HUES6 (cell line): ENCODE measurements around the gene B4GALNT4.
"Not testable (repeated sequence)": the region's sequence is repeated elsewhere in the genome, so short reads cannot be mapped to it uniquely, and the experiment has no call there.

Source experiments
- H3K27ac ChIP-seq: 2 replicates; pipeline ENCODE4 v1.7.0; 2013; ENCODE audit warnings: low read depth, mild to moderate bottlenecking, low read length, inconsistent platforms
- H3K27me3 ChIP-seq: 2 replicates; pipeline ENCODE4 v1.6.1; 2013; ENCODE audit warnings: low read length; ENCODE audit not compliant: control insufficient read depth, insufficient read depth
- H3K36me3 ChIP-seq: 2 replicates; pipeline ENCODE4 v1.6.1; 2013; ENCODE audit warnings: low read length; ENCODE audit not compliant: control insufficient read depth, insufficient read depth
- H3K4me1 ChIP-seq: 2 replicates; pipeline ENCODE4 v1.6.1; 2013; ENCODE audit warnings: low read length; ENCODE audit not compliant: control insufficient read depth, insufficient read depth
- H3K4me3 ChIP-seq: 2 replicates; pipeline ENCODE4 v1.5.1; 2013; ENCODE audit warnings: low read depth, low read length
- H3K9ac ChIP-seq: one replicate; pipeline ENCODE4 v1.6.1; 2013; ENCODE audit warnings: mild to moderate bottlenecking, low read length
- H3K9me3 ChIP-seq: 2 replicates; pipeline ENCODE4 v1.6.1; 2013; ENCODE audit warnings: low read depth, low read length; ENCODE audit not compliant: control insufficient read depth, insufficient read depth

Gene B4GALNT4

GRCh38 chr11:389369-389768, 20.1 kb downstream of the B4GALNT4 start:
- H3K4me3 ChIP-seq, H3K27me3 ChIP-seq, H3K36me3 ChIP-seq, H3K27ac ChIP-seq, H3K9ac ChIP-seq: not testable (repeated sequence)
- peaks cover 13% of the 10 kb centered on the region; the same call in 1 of the 2 replicates for H3K9me3 ChIP-seq
- H3K4me1 ChIP-seq, result peaks cover 13% of the 10 kb centered on the region

DNA sequence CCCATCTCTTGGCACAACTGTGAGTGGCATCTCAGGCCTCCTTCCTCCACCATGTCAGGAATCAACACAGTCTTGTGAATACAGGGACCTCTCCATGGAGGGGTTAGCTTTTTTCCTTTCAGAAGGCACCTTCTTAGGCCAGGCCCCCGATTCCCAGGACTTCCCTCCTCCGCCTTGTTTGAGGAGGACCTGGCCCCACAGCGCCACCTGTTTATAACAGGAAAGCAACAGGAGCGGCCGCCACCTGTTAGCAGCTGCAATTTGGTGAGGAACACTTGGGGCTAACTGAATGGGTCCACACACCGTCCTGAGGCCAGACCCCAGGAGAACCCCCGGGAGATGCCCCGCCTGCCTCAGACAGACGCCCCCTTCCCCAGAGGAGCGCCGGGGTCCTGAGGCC, 20.9 kb downstream of the B4GALNT4 start:
- Histone ChIP-seq H3K9me3 (peaks cover 13% of the 10 kb centered on the region; the same call in 1 of the 2 replicates), H3K4me1 (peaks cover 21% of the 10 kb centered on the region), H3K27ac (no peak overlapping the region), H3K27me3 (peaks cover 5% of the 10 kb centered on the region; the same call in 1 of the 2 replicates), H3K4me3 (no peak overlapping the region), H3K9ac (no peak overlapping the region), H3K36me3 (no peaks in the 10 kb centered on the region)

DNA sequence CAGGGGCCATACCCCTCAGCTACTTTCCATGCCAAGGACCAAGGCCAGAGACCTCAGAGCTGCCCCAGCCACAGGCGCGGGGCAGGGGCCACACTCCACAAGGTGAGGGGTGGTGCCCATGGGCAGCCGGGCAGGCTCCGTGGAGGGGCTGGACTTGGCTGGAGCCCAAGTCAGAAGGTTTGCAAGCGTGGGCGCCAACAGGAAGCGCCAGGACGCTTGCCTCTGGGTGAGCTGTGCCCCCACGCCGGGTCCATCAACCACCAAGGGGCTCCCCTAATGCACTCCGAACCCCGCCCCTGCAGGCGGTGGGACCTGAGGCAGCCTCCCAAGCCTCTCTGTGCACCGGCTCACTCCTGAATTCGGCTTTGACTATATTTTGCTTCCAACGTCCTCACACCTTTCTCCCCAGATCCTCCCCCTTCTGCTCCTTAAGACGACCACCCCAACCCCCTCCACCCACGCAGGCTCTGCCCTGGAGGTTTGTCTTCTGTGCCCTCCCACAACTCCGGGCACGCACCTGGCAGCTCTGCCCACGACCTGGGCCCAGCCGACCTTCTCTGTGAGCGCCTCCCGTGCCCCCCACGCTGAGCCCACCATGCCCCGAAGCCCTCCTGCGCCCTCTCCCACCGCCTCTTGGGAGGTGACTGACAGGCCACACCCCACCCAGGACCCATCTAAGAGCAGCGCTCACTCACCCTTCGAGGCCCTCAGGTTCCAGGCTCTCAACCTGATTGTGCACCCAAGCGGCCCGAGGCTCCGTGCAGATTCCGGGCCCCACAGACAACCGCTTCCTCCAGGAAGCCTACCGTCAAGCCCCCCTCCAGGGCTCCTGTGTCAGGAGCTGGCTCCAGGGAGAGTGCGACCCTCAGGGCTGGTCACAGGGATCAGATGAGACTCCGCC, 22.1 kb downstream of the B4GALNT4 start:
- Histone ChIP-seq H3K4me1 (peaks cover 23% of the 10 kb centered on the region), H3K36me3 (no peaks in the 10 kb centered on the region), H3K4me3 (no peak overlapping the region), H3K27ac (no peak overlapping the region), H3K9ac (no peak overlapping the region), H3K27me3 (peaks cover 5% of the 10 kb centered on the region; the same call in 1 of the 2 replicates), H3K9me3 (peaks cover 5% of the 10 kb centered on the region; the same call in 1 of the 2 replicates)

DNA sequence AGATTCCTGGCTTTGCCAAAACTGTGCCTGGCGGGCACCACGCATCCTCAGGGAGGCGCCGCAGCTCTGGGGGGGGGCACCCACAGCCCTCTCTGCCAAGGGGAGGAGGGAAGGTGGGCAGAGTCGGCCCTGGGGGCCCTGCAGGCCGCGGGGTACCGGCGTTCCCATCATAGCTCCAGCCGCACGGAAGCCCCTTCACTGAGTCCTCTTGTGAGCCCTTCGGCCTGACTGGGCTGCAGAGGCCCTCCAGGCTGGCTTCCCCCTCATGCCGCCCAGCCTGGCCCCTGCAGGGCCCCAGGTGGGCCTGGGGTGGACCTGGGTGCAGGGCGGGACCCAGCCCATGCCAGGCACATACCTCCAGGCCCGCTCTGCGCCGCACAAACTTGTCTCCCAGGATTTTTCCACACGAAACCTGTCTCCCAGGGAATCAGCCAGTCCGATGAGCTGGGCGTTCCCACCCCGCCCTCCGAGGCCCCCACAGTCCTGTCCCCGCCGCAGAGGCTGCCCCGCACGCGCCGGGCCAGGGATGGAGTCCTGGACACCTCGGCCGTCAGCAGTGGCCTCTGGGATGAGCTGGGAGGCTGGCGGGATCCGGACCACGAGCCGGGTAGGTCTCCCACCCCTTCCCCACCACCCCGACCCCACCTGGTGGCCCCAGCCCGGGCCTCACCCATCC, 22.9 kb downstream of the B4GALNT4 start:
- Histone ChIP-seq H3K36me3 (peaks cover 2% of the 10 kb centered on the region; the same call in 1 of the 2 replicates), H3K27me3 (peaks cover 5% of the 10 kb centered on the region; the same call in 1 of the 2 replicates), H3K4me1 (peaks cover 23% of the 10 kb centered on the region), H3K27ac (no peak overlapping the region), H3K4me3 (no peak overlapping the region), H3K9ac (no peak overlapping the region), H3K9me3 (no peaks in the 10 kb centered on the region)

GRCh38 chr11:393219-394033, 24.1 kb downstream of the B4GALNT4 start:
- H3K9ac ChIP-seq, result no peak overlapping the region
- H3K36me3 ChIP-seq, result peaks cover 11% of the 10 kb centered on the region
- no peaks in the 10 kb centered on the region for H3K27me3 ChIP-seq
- peak overlapping the region; percentile 29; the same call in 1 of the 2 replicates for H3K27ac ChIP-seq
- peaks cover 23% of the 10 kb centered on the region for H3K4me1 ChIP-seq
- no peaks in the 10 kb centered on the region for H3K9me3 ChIP-seq
- peak overlapping the region; percentile 72 for H3K4me3 ChIP-seq

GRCh38 chr11:394034-394857, 24.9 kb downstream of the B4GALNT4 start, which contains the start of gene PKP3:
Gene PKP3, plus strand, starts transcription at chr11:394209. Its CDS starts 84 bp downstream, at chr11:394293.
- peaks cover 23% of the 10 kb centered on the region for H3K4me1 ChIP-seq
- no peaks in the 10 kb centered on the region for H3K27me3 ChIP-seq
- H3K27ac ChIP-seq, result peak within 1 kb of the TSS; percentile 29; the same call in 1 of the 2 replicates
- peak within 1 kb of the TSS; percentile 75 for H3K9ac ChIP-seq
- peak within 1 kb of the TSS; percentile 72 for H3K4me3 ChIP-seq
- peaks cover 15% of the 10 kb centered on the region for H3K36me3 ChIP-seq
- no peaks in the 10 kb centered on the region for H3K9me3 ChIP-seq

GRCh38 chr11:394858-395655, 25.8 kb downstream of the B4GALNT4 start:
- Histone ChIP-seq H3K4me1 (peaks cover 22% of the 10 kb centered on the region), H3K9me3 (no peaks in the 10 kb centered on the region), H3K36me3 (peaks cover 22% of the 10 kb centered on the region), H3K4me3 (peak overlapping the region; percentile 72), H3K9ac (peak overlapping the region; percentile 34), H3K27ac (no peak overlapping the region), H3K27me3 (no peaks in the 10 kb centered on the region)

DNA sequence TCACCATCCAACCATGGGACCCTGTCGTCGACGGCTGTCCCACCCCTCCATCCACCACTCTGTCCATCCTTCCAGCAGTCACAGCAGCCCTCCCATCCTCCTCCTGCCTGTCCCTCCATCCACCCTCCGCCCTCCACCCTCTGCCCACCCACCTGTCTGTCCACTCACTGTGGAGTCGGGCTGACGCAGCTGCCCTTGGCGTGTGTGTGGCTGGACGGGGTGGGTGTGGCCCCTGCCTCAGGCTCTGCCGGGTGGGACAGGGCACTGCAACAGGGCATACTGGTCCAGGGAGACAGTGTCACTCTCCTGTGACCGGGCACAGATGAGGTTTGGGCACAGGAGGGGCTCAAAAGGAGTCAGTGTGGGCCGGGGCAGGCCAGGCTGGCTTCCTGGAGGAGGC, 26.6 kb downstream of the B4GALNT4 start:
- Histone ChIP-seq H3K4me3 (no peak overlapping the region), H3K36me3 (peaks cover 23% of the 10 kb centered on the region), H3K27me3 (no peaks in the 10 kb centered on the region), H3K9ac (no peak overlapping the region), H3K4me1 (peaks cover 21% of the 10 kb centered on the region), H3K9me3 (no peaks in the 10 kb centered on the region), H3K27ac (no peak overlapping the region)

- H3K36me3 ChIP-seq, result peaks cover 23% of the 10 kb centered on the region
- no peaks in the 10 kb centered on the region for H3K9me3 ChIP-seq
- no peak overlapping the region for H3K4me3 ChIP-seq
- H3K27ac ChIP-seq, result no peak overlapping the region
- peaks cover 21% of the 10 kb centered on the region for H3K4me1 ChIP-seq
- no peaks in the 10 kb centered on the region for H3K27me3 ChIP-seq
- H3K9ac ChIP-seq, result no peak overlapping the region
Observed at GRCh38 chr11:396511-396947, 27.2 kb downstream of the B4GALNT4 start.
